NB4 (cell line): Measurements from ENCODE around the gene PPP2R2D.
"Not testable (repeated sequence)": the region's sequence is repeated elsewhere in the genome, so short reads cannot be mapped to it uniquely, and the experiment has no call there.

Experiments used
- DNase-seq: peaks from one replicate; pipeline ENCODE4 v3.0.0; 2010; ENCODE audit warnings: low read depth
- H3K4me3 ChIP-seq: one replicate; pipeline ENCODE4 v1.5.1; 2011; ENCODE audit warnings: mild to moderate bottlenecking, low read depth, low read length, moderate library complexity
- MYC ChIP-seq: IDR thresholded peaks from 2 replicates; pipeline ENCODE4 v1.6.1; 2011; ENCODE audit warnings: low read depth, low read length
- POLR2A ChIP-seq: IDR thresholded peaks from 2 replicates; pipeline ENCODE4 v1.6.1; 2011; ENCODE audit warnings: mild to moderate bottlenecking; ENCODE audit not compliant: insufficient read length; ENCODE audit errors: extremely low read depth
- TF ChIP-seq, protein P1 (sequence below): IDR thresholded peaks from 2 replicates; pipeline ENCODE4 v1.6.1; 2011; ENCODE audit warnings: low read depth, low read length
- TF ChIP-seq, protein P2 (sequence below): IDR thresholded peaks from one replicate; pipeline ENCODE4 v1.5.1; 2012; ENCODE audit warnings: low read depth, low read length

PPP2R2D gene

DNA sequence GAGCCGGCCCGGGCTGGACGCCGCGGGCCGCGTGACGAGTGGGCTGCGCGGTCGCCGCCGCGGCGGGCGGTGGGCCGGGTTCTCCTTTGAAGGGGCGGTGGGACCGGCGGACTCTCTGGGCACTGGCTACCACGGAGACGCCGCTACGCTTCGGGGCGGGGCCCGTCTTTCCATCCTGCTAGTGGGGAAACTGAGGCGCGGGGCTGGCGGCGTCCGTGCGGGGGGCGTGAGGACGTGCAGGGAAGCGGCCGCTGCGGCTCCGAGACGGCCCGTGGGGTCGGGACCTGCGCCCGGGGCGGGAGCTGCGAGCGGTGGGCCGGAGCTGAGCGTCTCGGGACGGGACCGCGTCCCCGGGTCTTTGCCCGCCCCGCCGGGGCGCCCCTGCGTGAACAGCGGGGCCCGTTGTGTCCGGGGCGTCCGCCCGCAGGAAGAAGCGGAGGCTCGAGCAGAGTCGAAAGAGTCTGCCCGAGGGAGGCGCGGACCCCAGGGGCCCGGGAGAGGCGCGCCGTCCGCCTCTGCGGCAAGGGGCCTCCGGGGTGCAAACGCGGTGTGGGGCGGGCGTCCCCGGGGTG lies 81.5 kb downstream of the PPP2R2D start:
- no peak for DNase-seq
- TF ChIP-seq, protein P1, sequence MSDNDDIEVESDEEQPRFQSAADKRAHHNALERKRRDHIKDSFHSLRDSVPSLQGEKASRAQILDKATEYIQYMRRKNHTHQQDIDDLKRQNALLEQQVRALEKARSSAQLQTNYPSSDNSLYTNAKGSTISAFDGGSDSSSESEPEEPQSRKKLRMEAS = no peak
- peak; percentile 75 for TF ChIP-seq POLR2A
- peak; percentile 25; the same call in 1 of the 2 replicates for TF ChIP-seq MYC
- H3K4me3 ChIP-seq = peak overlapping the region; percentile 49

DNA sequence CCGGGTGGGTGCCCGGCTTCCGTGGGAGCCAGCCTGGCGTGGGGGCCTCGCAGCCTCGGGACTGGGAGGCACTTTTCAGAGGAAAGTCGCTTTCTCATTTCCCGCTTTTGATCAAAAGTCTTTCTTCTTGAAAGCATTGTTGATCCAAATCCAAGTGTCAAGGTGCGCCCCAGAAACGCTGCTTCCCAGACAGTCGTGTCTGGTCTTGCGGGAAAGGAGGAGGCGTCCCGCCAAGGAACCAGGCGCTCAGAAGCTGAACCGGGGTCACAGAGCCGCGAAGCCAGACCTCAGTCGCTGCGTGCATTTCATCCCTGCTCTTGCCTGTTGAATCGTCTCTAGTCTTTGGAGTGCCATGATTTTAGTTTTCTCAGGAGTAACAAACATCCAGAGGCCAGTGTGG lies 82.0 kb downstream of the PPP2R2D start:
- DNase-seq = no peak
- TF ChIP-seq, protein P2, sequence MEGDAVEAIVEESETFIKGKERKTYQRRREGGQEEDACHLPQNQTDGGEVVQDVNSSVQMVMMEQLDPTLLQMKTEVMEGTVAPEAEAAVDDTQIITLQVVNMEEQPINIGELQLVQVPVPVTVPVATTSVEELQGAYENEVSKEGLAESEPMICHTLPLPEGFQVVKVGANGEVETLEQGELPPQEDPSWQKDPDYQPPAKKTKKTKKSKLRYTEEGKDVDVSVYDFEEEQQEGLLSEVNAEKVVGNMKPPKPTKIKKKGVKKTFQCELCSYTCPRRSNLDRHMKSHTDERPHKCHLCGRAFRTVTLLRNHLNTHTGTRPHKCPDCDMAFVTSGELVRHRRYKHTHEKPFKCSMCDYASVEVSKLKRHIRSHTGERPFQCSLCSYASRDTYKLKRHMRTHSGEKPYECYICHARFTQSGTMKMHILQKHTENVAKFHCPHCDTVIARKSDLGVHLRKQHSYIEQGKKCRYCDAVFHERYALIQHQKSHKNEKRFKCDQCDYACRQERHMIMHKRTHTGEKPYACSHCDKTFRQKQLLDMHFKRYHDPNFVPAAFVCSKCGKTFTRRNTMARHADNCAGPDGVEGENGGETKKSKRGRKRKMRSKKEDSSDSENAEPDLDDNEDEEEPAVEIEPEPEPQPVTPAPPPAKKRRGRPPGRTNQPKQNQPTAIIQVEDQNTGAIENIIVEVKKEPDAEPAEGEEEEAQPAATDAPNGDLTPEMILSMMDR = no peak
- TF ChIP-seq POLR2A (no peak), MYC (no peak)
- TF ChIP-seq, protein P1 = no peak
- H3K4me3 ChIP-seq = peak overlapping the region; percentile 49

DNA sequence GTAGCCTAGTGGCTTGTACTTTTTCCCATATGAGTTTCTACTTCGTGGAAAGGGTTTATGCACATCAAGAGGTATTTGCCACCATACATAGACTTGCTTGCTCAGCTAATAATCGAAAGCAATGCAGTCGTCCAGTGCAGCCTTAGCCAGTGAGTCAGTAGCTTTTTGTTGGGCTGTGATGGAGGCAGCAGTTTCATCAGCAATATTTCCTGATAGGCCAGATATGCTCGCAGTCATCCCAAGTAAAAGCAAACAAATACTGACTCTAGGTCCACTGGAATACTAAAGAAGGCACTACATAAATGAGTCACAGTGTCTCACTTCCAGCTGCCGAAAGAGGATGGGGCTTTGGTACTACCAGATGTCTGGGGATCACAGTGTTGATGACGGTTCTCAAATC lies 83.0 kb downstream of the PPP2R2D start:
- TF ChIP-seq, protein P1 = no peak
- TF ChIP-seq, protein P2 = no peak
- TF ChIP-seq MYC = no peak

DNA sequence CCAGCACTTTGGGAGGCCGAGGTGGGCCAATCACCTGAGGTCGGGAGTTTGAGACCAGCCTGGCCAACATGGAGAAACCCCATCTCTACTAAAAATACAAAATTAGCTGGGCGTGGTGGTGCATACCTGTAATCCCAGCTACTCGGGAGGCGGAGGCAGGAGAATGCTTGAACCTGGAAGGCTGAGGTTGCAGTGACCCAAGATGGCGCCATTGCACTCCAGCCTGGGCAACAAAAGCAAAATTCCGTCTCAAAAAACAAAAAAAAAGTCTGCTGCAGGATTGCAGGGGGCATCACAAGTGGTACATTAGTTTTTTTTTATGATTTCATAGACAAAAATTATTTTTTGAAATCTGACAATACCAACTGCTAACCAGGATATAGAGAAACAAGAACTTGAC lies 86.0 kb downstream of the PPP2R2D start:
- H3K4me3 ChIP-seq, DNase-seq: not testable (repeated sequence)

More for the DNA sequence above, 83.0 kb downstream of the PPP2R2D start:
- no peak for DNase-seq
- no peak overlapping the region for H3K4me3 ChIP-seq

DNA sequence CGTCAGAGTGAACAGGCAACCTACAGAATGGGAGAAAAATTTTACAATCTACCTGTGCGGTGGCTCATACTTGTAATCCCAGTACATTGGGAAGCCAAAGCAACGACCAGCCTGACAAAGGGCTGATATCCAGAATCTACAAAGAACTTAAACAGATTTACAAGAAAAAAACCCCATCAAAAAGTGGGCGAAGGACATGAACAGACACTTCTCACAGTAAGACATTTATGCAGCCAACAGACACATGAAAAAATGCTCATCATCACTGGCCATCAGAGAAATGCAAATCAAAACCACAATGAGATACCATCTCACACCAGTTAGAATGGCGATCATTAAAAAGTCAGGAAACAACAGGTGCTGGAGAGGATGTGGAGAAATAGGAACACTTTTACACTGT lies 86.5 kb downstream of the PPP2R2D start:
- DNase-seq, H3K4me3 ChIP-seq: not testable (repeated sequence)

DNA sequence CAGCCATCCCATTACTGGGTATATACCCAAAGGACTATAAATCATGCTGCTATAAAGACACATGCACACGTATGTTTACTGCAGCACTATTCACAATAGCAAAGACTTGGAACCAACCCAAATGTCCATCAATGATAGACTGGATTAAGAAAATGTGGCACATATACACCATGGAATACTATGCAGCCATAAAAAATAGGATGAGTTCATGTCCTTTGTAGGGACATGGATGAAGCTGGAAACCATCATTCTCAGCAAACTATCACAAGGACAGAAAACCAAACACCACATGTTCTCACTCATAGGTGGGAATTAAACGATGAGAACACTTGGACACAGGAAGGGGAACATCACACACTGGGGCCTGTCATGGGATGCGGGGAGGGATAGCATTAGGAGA lies 87.0 kb downstream of the PPP2R2D start:
- not testable (repeated sequence) for H3K4me3 ChIP-seq, DNase-seq

DNA sequence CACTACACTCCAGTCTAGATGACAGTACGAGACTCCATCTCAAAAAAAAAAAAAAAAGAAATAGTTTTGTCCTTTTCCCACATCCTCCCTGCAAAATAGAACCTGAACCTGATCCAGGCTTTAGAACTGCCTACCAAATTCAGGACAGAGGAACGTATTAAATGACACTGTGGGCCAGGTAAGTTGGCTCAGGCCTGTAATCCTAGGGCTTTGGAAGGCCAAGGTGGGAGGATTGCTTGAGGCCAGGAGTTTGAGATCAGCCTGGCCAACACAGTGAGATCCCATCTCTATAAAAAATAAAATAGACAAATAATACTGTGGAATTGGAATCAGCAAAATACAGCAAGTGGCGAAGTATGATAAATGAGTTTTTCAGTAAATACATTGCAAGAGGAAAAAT lies 90.9 kb downstream of the PPP2R2D start:
- TF ChIP-seq POLR2A = no peak
- TF ChIP-seq, protein P2 = no peak
- no peak for TF ChIP-seq MYC
- TF ChIP-seq, protein P1 = no peak
- DNase-seq = no peak
- H3K4me3 ChIP-seq = no peak overlapping the region

DNA sequence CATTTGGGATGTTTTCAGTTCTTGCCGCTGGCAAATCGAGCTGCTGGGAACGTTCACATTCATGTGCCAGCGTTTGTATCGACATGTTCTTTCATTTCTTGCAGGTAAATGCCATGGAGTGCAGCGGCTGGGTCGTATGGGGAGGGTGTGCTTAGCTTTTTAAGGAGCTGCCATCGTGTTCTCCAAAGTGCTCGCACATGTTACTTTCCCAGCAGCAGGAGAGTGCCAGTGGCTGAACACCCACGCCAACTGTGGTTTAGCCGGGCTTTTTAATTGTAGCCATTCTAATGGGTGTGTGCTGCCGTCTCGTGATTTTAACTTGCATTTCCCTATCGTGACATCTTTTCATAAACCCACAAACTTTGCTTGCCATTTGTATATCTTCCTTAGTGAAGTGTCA lies 92.5 kb downstream of the PPP2R2D start:
- TF ChIP-seq POLR2A (no peak), MYC (no peak)
- TF ChIP-seq, protein P2 = no peak
- TF ChIP-seq, protein P1 = no peak
- DNase-seq = no peak
- no peak overlapping the region for H3K4me3 ChIP-seq
